ENCODE results near the gene PGA4.

DNA sequence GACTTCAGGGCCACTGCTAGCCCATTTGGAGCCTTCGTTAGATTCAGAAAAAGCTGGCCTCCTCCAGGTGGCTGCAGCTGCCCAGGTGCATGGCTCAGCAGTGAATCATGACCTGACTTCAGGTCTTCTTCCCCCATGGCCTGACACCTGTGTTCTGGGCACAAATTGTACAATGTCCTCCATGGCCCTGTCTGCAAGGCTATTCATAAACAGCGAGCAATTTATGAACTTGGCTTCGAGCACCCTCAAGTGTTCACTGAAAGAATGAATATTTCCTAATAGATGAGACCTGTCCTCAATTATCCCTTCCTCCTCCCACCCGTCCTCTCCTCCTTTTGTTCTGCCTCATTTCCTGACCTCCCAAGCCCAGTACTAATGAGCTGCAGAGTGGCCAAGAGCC, 48.7 kb upstream of the PGA4 start:
- TF ChIP-seq, protein P1, sequence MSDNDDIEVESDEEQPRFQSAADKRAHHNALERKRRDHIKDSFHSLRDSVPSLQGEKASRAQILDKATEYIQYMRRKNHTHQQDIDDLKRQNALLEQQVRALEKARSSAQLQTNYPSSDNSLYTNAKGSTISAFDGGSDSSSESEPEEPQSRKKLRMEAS (IDR thresholded peaks at IDR 0.05; ENCODE audit: insufficient read depth, insufficient read length), result no peak
- no peak for TF ChIP-seq EZH2 (IDR thresholded peaks at IDR 0.05; ENCODE audit: borderline replicate concordance, low read depth, low read length, severe bottlenecking)
- TF ChIP-seq, protein P2, sequence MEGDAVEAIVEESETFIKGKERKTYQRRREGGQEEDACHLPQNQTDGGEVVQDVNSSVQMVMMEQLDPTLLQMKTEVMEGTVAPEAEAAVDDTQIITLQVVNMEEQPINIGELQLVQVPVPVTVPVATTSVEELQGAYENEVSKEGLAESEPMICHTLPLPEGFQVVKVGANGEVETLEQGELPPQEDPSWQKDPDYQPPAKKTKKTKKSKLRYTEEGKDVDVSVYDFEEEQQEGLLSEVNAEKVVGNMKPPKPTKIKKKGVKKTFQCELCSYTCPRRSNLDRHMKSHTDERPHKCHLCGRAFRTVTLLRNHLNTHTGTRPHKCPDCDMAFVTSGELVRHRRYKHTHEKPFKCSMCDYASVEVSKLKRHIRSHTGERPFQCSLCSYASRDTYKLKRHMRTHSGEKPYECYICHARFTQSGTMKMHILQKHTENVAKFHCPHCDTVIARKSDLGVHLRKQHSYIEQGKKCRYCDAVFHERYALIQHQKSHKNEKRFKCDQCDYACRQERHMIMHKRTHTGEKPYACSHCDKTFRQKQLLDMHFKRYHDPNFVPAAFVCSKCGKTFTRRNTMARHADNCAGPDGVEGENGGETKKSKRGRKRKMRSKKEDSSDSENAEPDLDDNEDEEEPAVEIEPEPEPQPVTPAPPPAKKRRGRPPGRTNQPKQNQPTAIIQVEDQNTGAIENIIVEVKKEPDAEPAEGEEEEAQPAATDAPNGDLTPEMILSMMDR (IDR thresholded peaks at IDR 0.05; ENCODE audit: extremely low read depth in 1 of 2, insufficient read depth in 1 of 2, low read depth in 1 of 2, low read length in 2 of 2), result no peak

Data from endothelial cell of umbilical vein (primary cell).